AG10803 (cell line): ENCODE results near the gene L2HGDH.
"Not testable (repeated sequence)": the region's sequence is repeated elsewhere in the genome, so short reads cannot be mapped to it uniquely, and the experiment has no call there.

Source experiments
- DNase-seq: peaks from one replicate; pipeline ENCODE4 v3.0.0; 2010; ENCODE audit warnings: low read depth
- H3K4me3 ChIP-seq: 2 replicates; pipeline ENCODE4 v1.5.1; 2011; ENCODE audit warnings: mild to moderate bottlenecking, low read length, control low read depth
- TF ChIP-seq, protein P1 (sequence below): conservative IDR thresholded peaks from 2 replicates; pipeline ENCODE4 v1.5.1; 2011; ENCODE audit warnings: mild to moderate bottlenecking, low read length, control low read depth, inconsistent platforms

Gene L2HGDH

DNA sequence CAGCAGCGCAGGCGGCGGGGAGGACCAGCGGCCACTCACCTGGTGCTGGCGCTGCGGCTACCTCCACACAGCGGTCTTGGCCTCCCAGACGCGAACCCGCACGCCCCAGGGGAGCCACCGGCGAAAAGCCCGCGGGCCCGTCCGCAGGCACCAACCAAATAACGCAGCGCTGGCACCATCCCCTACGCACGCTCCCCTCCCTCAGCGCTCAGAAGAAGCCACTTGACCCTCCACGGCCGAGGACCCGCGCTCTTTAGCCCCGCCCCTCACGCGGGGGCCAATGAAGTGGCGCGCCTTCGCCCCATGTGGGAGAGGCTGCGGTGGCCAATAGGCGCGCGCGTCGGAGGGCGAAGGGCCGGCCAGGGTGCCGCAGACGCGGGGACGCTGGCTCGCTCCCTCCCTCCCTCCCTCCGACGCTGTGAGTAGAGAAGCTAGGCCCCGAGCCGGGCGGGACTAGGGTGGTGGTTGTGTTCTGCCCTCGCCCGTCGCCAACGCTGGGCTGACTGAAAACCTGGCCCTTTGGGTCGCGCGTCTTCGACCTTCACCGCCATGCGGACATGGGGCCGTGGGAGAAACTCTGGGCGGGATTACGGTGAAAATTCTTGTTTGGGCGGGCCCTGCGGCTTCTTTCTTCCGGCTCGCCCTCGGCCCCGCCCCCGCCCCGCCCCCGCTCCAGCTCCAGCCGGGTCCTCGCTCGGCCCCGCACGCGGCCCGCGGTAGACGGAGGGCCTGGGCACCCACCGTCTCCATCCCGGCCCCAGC is at the start of gene L2HGDH, which contains the start of gene DMAC2L:
L2HGDH (minus strand) TSS at position 258 of the 762 bp plus-strand sequence; CDS start at position 179, 79 bp downstream.
DMAC2L (plus strand) TSS at position 353 of the 762 bp plus-strand sequence. CDS start 9,164 bp downstream, outside the sequence.
- peak; percentile 87 for DNase-seq
- TF ChIP-seq, protein P1, sequence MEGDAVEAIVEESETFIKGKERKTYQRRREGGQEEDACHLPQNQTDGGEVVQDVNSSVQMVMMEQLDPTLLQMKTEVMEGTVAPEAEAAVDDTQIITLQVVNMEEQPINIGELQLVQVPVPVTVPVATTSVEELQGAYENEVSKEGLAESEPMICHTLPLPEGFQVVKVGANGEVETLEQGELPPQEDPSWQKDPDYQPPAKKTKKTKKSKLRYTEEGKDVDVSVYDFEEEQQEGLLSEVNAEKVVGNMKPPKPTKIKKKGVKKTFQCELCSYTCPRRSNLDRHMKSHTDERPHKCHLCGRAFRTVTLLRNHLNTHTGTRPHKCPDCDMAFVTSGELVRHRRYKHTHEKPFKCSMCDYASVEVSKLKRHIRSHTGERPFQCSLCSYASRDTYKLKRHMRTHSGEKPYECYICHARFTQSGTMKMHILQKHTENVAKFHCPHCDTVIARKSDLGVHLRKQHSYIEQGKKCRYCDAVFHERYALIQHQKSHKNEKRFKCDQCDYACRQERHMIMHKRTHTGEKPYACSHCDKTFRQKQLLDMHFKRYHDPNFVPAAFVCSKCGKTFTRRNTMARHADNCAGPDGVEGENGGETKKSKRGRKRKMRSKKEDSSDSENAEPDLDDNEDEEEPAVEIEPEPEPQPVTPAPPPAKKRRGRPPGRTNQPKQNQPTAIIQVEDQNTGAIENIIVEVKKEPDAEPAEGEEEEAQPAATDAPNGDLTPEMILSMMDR = no peak
- H3K4me3 ChIP-seq = peak within 1 kb of the TSS; percentile 85

DNA sequence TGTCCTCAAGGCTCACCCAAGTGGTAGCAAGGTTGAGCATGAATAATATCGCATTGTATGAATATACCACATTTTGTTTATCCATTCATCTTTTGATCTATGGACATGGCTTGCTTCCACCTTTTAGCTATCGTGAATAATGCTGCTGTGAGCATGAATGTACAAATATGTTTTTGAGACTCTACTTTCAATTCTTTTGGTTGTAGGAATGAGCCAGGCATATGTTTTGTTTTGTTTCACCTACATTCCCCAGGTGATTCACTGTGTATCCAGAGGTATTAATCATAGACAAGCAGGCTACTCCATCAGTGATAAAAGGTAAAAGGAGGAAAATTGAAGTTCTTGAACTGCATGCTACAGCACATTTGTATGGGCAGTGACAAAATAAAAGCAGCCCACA is 48.8 kb upstream of the L2HGDH start:
- no peak overlapping the region for H3K4me3 ChIP-seq
- TF ChIP-seq, protein P1 = no peak
- no peak for DNase-seq

DNA sequence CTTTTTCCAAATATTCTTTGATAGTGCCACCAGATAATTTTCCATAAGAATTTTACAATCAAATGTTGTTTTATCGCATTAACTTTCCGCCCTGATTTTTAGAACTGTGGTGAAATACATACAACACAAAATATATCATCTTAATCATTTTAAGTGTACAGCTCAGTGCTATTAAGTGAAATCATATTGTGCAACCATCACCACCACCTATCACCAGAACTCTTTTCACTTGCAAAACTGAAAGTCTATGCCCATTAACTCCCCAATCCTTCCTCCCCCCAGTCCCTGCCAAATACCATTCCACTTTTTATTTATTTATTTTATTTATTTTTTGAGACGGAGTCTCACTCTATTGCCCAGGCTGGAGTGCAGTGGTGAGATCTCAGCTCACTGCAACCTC is 48.1 kb upstream of the L2HGDH start:
- TF ChIP-seq, protein P1 = no peak
- no peak overlapping the region for H3K4me3 ChIP-seq
- DNase-seq = no peak

DNA sequence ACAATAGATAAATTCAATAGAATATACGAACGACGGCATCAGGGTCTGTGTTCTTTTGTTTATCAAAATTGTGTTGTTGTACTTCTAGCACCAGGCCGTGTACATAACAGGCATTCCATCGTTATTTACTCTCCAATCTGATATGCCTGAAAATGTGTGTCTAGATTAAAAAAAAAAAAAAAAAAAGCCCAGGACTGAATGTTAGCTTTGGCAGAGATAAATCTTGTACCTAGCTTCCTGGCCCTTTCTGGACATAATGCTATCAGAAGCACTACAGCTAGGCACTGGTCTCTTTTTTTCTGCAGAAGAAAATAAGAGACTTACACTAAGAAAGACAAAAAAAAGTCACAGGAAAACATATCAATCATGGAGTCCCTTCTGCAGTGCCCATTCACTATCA is 47.6 kb upstream of the L2HGDH start:
- H3K4me3 ChIP-seq = no peak overlapping the region
- TF ChIP-seq, protein P1 = no peak
- DNase-seq = no peak

DNA sequence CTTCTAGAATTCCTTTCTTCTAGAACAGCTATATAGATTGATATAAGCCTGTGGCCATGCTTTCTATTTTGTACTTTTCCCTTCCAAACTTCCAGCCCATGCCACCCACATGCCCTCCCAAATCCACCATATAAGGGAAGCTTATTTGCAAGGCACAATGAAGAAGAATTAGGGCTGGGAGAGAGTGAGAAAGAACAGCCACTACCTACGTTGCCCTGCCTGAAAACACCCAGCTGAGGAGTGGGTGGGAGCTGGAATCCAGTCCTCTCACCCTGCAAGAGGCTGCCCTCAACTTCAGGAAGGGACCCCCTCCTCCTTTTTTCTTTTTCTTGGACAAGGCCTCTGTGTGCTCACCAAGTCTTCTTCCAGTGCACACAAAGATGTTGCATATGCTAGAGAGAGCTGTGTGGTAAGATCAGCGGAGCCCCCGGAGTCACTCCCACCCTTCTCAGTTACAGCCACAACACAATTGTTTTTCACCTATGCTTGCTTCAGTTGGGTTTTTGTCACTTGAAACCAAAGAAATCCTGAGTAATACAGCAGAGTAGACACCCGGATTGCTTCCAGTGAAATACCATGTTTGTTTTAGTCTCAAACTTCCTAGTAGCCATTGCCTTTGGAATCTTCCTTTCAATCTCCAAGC is 45.8 kb upstream of the L2HGDH start:
- TF ChIP-seq, protein P1 = no peak
- no peak overlapping the region for H3K4me3 ChIP-seq
- no peak for DNase-seq

DNA sequence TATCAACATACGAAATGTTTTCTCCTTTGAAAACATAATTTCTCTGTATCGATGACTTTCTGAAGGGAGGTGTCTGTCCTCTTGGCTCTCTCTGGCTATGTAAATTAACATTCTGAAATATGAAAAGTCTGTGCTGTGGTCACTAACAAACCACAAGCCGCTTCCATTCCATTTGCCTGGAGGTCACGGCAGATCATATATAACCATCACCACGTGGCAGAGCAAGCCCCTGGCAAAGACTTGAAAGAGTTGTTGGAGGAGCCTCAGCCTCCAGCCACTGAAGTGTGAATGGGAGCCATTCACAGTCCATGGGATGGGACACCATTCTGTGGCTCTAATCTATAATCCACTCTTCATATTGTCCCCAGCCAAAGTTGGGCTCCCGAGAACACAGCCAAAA is 45.1 kb upstream of the L2HGDH start:
- H3K4me3 ChIP-seq = no peak overlapping the region
- DNase-seq = peak; percentile 49
- TF ChIP-seq, protein P1 = no peak

DNA sequence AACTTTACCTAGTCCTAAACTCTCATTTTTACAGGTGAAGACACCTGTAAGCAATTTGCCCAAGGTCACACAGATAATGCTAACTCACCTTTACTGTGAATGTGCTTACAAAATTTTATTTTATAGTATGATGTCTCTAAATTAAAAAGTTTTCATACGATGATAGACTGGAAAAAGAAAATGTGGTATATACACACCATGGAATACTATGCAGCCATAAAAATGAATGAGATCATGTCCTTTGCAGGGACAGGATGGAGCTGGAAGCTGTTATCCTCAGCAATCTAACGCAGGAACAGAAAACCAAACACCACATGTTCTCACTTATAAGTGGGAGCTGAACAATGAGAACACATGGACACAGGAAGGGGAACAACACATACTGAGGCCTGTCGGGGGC is 44.3 kb upstream of the L2HGDH start:
- not testable (repeated sequence) for H3K4me3 ChIP-seq, DNase-seq
